ENCODE measurements around the gene EEFSEC. TPM values are rescaled to one million over a fixed set of nuclear protein-coding genes. Genes with fewer than 3 reads are reported as not detected.

EEFSEC gene
- total RNA-seq, 1 donor from 2014 or later: 0.92 TPM

GRCh38 chr3:128254066-128254590 is 100.8 kb downstream of the EEFSEC start:
- H3F3A ChIP-seq (ENCODE audit: low read depth): no peaks in the 10 kb centered on the region
- H3K4me1 ChIP-seq: peaks cover 11% of the 10 kb centered on the region
- no peaks in the 10 kb centered on the region for H3K27me3 ChIP-seq
- H3K36me3 ChIP-seq: no peaks in the 10 kb centered on the region
- Mint-ChIP-seq H3K27ac (peak overlapping the region; percentile 15), H3K9me3 (peaks cover 2% of the 10 kb centered on the region), H3K4me3 (no peak overlapping the region), H3K36me3 (peaks cover 10% of the 10 kb centered on the region), H3K27me3 (ENCODE audit: insufficient read depth, low read depth) (no peaks in the 10 kb centered on the region), H3K4me1 (peaks cover 25% of the 10 kb centered on the region)
- H4K20me1 ChIP-seq (ENCODE audit: low read depth): no peaks in the 10 kb centered on the region
- H3K4me2 ChIP-seq: no peak overlapping the region
- H2AFZ ChIP-seq (replicated peaks): no peak overlapping the region
- TF ChIP-seq EZH2 (IDR thresholded peaks at IDR 0.05) (no peak), EZH2phosphoT487 (IDR thresholded peaks at IDR 0.05) (no peak)
- TF ChIP-seq, protein P1, sequence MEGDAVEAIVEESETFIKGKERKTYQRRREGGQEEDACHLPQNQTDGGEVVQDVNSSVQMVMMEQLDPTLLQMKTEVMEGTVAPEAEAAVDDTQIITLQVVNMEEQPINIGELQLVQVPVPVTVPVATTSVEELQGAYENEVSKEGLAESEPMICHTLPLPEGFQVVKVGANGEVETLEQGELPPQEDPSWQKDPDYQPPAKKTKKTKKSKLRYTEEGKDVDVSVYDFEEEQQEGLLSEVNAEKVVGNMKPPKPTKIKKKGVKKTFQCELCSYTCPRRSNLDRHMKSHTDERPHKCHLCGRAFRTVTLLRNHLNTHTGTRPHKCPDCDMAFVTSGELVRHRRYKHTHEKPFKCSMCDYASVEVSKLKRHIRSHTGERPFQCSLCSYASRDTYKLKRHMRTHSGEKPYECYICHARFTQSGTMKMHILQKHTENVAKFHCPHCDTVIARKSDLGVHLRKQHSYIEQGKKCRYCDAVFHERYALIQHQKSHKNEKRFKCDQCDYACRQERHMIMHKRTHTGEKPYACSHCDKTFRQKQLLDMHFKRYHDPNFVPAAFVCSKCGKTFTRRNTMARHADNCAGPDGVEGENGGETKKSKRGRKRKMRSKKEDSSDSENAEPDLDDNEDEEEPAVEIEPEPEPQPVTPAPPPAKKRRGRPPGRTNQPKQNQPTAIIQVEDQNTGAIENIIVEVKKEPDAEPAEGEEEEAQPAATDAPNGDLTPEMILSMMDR (IDR thresholded peaks at IDR 0.05): no peak
- H3K9ac ChIP-seq: no peak overlapping the region
- no peaks in the 10 kb centered on the region for H3K9me3 ChIP-seq (ENCODE audit: low read depth)
- H3K79me2 ChIP-seq (ENCODE audit: low read depth): no peaks in the 10 kb centered on the region
- no peak overlapping the region for H3K4me3 ChIP-seq
- DNase-seq (ENCODE audit: low spot score): no peak
- no peak overlapping the region for H3K27ac ChIP-seq

- Histone ChIP-seq H3K9ac (no peak overlapping the region), H3K36me3 (no peaks in the 10 kb centered on the region), H3K4me1 (peaks cover 11% of the 10 kb centered on the region), H3K4me2 (no peak overlapping the region), H3K4me3 (no peak overlapping the region), H2AFZ (replicated peaks) (no peak overlapping the region), H3K79me2 (ENCODE audit: low read depth) (no peaks in the 10 kb centered on the region), H3K27ac (no peak overlapping the region), H3F3A (ENCODE audit: low read depth) (no peaks in the 10 kb centered on the region), H3K27me3 (no peaks in the 10 kb centered on the region), H3K9me3 (ENCODE audit: low read depth) (no peaks in the 10 kb centered on the region), H4K20me1 (ENCODE audit: low read depth) (no peaks in the 10 kb centered on the region)
- TF ChIP-seq EZH2 (IDR thresholded peaks at IDR 0.05): no peak
- no peak for TF ChIP-seq EZH2phosphoT487 (IDR thresholded peaks at IDR 0.05)
- TF ChIP-seq, protein P1 (IDR thresholded peaks at IDR 0.05): no peak
- no peak for DNase-seq (ENCODE audit: low spot score)
- Mint-ChIP-seq H3K4me3 (no peak overlapping the region), H3K9me3 (peaks cover 9% of the 10 kb centered on the region), H3K4me1 (peaks cover 25% of the 10 kb centered on the region), H3K27ac (peak overlapping the region; percentile 77), H3K36me3 (peaks cover 14% of the 10 kb centered on the region), H3K27me3 (ENCODE audit: insufficient read depth, low read depth) (no peaks in the 10 kb centered on the region)
These were observed 101.7 kb downstream of the EEFSEC start for GRCh38 chr3:128254967-128255366.

DNA sequence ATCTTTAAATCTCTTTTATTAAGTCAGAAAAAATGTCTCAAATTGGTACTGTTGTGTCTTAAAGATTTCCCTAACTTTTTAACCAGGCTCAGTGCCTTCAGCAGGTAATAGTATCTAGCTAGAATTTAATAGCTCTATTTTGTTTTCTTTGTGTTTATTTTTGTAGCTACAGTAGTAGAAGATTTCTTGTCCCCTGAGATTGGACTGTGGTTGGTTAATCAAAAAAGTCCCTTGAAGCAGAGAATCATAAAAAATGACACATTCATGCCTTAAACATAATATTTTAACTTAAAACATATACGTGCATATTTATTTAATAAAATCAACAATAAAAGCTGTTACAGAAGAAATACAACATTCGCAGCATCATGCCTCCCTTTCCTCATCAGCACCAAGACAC is 102.8 kb downstream of the EEFSEC start:
- no peak for DNase-seq (ENCODE audit: low spot score)
- Mint-ChIP-seq H3K27ac (no peak overlapping the region), H3K36me3 (peaks cover 13% of the 10 kb centered on the region), H3K4me3 (no peak overlapping the region), H3K27me3 (ENCODE audit: insufficient read depth, low read depth) (no peaks in the 10 kb centered on the region), H3K9me3 (peaks cover 15% of the 10 kb centered on the region), H3K4me1 (peaks cover 25% of the 10 kb centered on the region)
- H3K79me2 ChIP-seq (ENCODE audit: low read depth): no peaks in the 10 kb centered on the region
- H3K9ac ChIP-seq: no peak overlapping the region
- H3K4me2 ChIP-seq: no peak overlapping the region
- H3K36me3 ChIP-seq: no peaks in the 10 kb centered on the region
- no peak overlapping the region for H3K4me3 ChIP-seq
- H3K9me3 ChIP-seq (ENCODE audit: low read depth): no peaks in the 10 kb centered on the region
- no peaks in the 10 kb centered on the region for H4K20me1 ChIP-seq (ENCODE audit: low read depth)
- TF ChIP-seq EZH2phosphoT487 (IDR thresholded peaks at IDR 0.05): no peak
- TF ChIP-seq EZH2 (IDR thresholded peaks at IDR 0.05): no peak
- TF ChIP-seq, protein P1 (IDR thresholded peaks at IDR 0.05): no peak
- H2AFZ ChIP-seq (replicated peaks): no peak overlapping the region
- peaks cover 11% of the 10 kb centered on the region for H3K4me1 ChIP-seq
- no peaks in the 10 kb centered on the region for H3K27me3 ChIP-seq
- no peaks in the 10 kb centered on the region for H3F3A ChIP-seq (ENCODE audit: low read depth)
- H3K27ac ChIP-seq: no peak overlapping the region
